ENCODE data around the gene CALN1. TPM values are rescaled to one million over a fixed set of nuclear protein-coding genes. Genes with fewer than 3 reads are reported as not detected.
"Not testable (repeated sequence)": the region's sequence is repeated elsewhere in the genome, so short reads cannot be mapped to it uniquely, and the experiment has no call there.

CALN1 gene
- 2.6 TPM for total RNA-seq

DNA sequence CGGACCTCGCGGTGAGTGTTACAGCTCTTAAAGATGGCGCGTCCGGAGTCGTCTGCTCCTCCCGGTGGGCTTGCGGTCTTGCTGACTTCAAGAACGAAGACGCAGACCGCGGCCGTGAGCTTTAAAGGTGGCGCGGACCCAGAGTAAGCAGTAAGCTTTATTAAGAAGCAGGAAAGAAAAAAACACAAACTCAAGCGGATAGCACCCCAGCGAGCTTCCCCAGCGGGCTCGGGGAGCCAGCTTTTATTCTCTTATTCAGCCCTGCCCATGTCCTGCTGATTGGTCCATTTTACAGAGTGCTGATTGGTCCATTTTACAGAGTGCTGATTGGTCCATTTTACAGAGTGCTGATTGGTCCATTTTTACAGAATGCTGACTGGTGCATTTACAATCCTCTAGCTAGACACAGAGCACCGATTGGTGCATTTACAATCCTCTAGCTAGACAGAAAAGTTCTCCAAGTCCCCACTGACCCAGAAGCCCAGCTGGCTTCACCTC, at the start of gene CALN1:
Gene CALN1, minus strand, starts transcription at position 218 of the 498 bp plus-strand sequence.
- not testable (repeated sequence) for DNase-seq

DNA sequence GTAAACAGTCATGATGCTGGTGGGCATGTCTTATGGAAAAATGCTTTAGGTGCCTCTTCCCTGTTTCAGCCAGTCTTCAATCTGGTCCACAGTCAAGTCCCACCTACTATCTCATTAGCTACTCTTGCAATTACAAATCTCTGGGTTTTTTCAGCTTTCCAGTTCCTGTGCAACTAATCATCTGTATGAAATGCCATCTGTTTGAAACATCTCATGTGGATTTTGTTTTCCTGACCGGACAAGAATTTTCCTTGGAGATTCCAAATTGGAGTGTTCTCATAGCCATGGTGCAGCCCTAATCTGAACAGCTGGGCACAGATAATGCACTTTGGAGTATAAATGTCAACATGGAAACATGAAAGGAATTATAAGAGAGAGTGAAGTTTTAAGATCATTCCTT, 41.3 kb upstream of the CALN1 start:
- no peak for DNase-seq

DNA sequence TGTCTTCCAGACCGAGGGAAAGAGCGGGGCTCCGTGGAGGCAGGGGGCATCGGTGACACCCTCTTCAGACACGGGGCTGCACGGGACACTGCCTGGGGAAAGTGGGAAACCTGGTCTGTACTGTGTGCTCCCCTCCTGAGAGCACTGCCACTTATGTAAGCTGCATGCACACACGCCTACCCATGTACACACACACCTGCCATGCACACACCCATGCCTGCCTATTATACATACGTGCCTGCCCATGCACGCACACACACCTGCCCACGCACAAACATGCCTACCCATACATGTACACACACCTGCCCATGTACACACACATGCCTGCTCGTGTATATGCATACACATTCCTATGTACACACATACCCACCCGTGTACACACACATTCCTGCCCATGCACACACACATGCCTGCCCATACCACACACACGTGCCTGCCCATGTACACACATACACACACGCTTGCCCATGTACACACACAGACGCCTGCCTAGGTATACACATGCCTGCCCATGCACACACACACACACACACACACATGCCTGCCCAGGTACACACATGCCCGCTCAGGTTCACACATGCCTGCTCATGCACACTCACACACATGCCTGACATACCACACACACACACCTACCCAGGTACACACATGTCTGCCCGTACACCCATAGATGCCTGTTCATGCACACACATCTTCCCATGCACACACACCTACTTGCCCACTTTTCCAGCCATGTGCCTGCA, 35.5 kb upstream of the CALN1 start:
- DNase-seq = no peak

- no peak for DNase-seq
Observed at GRCh38 chr7:72446591-72447462, 34.7 kb upstream of the CALN1 start.

DNA sequence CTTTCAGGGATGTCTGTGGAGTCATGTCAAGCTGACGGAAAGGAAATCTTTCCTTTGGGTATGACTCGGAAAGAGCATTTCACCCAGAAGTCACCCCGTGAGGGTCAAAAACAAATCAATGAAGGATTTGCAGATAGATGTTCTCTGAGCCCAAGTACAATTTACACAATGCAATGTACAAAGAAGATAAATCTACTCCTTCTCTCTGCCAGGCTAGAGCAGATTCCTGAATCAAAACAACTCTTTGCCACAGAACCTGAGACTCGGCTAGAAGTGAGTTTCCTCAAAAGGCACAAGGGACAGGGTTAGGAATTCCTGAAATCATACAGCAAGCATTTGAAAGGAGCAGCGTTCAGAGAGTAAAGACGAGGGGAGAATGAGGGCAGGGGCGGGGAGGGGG, 34.0 kb upstream of the CALN1 start:
- no peak for DNase-seq

DNA sequence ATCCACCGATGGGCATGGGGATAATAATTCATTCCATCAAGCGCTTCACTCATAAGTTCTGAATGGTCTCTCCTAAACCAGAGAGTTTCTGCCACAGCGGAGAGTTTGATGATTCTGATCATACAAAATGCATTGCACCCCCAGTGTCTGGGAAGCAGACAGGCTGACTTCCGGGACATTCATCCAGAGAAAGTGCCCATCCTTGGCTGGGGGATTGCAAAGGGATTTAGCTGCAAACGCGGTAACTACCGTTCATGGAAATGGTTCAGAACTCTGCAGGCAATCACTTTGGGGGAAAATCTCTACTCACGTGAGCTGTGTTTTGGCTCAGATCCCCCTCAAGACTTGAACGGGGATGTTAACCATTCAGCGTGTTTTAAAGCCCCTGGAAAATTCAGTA, 33.4 kb upstream of the CALN1 start:
- no peak for DNase-seq

DNA sequence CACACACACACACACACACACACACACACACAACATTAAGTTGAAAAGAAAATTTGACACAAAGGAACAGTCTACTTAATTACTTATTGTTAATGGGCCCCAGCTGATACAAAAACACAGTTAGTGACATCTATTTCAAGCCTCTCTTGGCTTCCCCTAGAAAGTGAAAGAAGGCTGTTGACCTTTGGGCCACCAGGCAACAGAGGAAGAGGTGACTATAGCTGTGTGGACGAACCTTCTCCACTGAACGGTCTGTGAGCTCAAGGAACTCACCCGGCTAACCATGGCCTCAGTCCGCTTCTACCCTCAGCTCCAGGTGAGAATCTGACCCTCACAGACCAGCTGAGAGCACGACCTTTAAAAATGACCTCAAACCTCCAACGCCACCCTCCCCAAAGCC, 32.9 kb upstream of the CALN1 start:
- no peak for DNase-seq

- DNase-seq = no peak
Observed at GRCh38 chr7:72444026-72444776, 32.1 kb upstream of the CALN1 start.

DNA sequence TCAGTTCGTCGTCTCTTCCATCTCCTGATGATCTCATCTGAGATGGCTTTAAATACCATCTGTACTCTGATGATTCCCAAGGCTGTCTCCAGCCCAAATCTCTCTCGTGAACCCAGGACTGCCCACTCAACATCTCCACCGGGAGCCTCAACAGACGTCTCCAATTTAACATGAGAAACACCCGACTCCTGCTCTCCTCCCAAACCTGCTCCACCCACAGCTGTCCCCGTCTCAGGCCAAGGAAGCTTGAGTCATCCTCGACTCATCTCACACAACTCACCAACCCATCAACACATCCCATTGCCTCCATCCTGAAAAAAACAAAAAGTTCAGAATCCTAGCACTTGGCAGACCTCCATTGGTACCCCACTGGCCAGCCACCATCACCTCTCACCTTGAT, 29.7 kb upstream of the CALN1 start:
- DNase-seq = no peak

DNA sequence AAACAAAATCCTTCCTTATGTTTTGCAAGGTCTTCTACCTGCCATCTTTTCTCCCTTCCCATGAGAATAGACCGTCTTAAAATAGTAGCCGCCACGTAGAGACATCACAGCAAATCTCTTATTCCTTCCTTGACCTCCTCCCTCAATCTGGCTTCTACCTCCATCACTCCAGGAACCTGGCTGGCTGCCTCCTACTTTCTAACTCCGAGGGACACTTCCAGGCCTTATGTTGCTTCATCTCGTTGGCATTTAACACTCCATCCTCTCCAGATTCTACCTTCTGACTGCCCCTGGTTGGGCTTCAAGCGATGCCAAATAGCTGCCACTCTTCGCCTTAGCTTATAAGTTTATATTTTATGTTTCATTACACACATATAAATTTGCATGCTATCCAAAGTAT, 26.4 kb upstream of the CALN1 start:
- DNase-seq = no peak

DNA sequence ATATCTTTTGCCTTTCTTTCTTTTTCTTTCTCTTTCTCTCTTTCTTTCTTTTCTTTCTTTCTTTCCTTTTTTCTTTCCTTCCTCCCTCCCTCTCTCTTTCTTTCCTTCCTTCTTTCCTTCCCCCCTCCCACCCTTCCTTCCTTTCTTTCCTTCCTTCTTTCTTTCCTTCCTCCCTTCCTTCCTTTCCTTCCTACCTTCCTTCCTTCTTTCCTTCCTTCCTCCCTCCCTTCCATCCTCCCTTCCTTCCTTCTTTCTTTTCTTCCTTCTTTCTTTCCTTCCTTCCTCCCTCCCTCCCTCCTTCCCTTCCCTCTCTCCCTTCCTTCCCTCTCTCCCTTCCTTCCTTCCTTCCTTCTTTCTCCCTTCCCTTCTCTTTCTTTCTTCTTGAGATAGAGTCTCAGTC, 25.5 kb upstream of the CALN1 start:
- no peak for DNase-seq

DNA sequence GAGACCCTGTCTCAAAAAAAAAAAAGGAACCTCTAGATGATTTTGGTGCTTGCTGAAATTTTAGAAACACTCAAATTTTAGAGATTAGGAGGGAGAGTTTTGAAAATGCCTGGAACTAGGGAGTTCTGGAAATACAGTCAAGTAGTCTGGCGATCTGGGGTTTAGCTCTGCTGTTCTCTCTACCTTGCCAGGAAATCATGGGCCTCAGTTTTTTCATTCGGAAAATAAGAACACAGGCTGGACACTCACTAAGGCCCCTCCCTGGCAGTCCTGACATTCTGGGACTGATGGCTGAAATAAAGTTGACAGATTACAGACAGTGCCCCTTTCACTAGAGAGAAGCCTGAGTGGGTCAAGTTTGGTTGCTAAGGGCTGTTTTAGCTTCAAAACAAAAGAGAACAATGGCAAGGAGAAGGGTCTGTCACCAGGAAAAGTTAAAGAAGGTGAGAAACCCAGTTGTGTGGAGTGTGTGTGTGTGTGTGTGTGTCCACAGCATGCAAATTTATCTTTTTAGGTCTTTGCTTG, 25.0 kb upstream of the CALN1 start:
- no peak for DNase-seq

DNA sequence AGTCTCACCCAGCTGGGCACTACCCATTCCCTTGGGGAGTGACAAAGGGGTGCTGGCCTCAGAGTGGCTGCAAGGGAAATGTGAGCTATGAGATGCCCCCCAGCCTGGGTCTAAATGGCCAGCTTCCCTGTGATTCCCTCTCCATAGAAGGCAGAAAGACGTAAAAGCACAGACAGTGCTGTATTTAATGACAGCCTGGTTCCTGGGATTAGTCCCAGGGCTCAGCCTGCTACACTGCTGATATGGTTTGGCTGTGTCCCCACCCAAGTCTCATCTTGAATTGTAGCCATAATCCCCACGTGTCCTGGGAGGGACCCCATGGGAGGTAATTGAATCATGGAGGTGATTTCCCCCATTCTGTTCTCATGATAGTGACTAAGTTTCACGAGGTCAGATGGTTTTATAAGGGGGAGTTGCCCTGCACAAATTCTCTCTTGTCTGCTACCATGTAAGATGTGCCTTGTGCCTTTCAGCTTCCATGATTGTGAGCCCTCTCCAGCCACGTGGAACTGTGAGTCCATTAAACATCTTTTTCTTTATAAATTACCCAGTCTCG, 23.9 kb upstream of the CALN1 start:
- DNase-seq = no peak

- DNase-seq = no peak
Observed at GRCh38 chr7:72435366-72435765, 23.2 kb upstream of the CALN1 start.

GRCh38 chr7:72430531-72430930, 18.4 kb upstream of the CALN1 start:
- no peak for DNase-seq

GRCh38 chr7:72429316-72429715, 17.2 kb upstream of the CALN1 start:
- no peak for DNase-seq

GRCh38 chr7:72416846-72417245, 4.7 kb upstream of the CALN1 start:
- no peak for DNase-seq

DNA sequence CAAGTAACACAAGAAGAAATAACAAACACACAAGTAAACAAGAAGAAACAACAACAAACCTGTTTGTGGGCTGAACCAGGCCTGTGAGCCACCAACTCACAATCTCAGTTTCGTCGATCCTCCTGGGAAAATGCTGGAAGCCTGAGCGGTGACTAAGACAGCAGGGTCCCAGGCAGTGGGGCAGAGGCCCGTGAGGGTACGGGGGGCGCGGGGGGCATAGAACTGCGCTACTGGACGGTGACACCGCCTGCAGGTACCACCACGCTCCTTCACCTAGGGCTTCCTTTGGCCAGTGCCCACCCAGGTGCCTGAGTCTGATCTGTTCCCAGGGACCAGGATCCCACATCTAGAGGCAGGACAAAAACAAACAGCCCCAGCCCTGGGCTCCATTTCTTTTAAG, 3.4 kb upstream of the CALN1 start:
- DNase-seq = no peak

DNA sequence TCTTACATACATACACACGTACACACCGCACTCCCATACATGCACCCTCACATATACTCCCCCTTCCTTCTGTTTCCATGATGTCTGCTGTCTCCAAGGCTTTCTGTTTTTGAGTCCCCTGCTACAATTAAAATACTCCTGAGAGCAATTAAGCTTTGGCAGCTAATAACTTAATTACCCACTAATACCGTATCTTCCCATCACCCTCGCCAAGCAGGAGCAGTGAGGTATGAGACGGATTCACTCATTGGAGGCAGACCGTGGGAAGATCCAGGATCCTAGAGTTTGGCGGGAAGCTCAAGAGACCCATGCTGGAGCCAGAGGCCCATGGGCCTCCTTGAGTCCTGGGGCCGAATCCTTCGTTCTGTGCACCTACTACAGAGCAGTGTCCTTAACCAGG, 1.7 kb upstream of the CALN1 start:
- DNase-seq = no peak

GRCh38 chr7:72413290-72413689, 1.2 kb upstream of the CALN1 start:
- no peak for DNase-seq

- DNase-seq = no peak
Observed at GRCh38 chr7:72411419-72411818, 719 bp downstream of the CALN1 start.

DNA sequence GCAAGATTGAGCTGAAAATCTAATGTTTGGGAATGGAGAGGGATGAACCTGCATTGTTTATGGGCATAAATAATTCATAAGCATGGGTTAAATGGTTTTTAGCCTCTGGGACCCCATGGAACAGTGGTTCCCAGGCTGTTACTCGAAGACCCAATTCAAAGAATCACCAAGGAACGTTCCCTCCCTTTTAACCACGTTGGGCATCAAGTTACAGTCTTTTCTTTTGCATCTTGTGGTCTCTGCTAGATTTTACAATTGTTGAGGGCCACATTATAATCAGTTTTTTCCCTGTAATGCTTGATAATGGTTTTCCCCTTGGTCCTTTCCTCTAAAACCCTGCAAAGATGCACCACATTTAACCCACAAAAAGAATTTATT, 2.5 kb downstream of the CALN1 start:
- DNase-seq = no peak

Measured in skin of body (tissue), 2 donors.